ENCODE results near the gene MSI2. TPM values are rescaled to one million over a fixed set of nuclear protein-coding genes. Genes with fewer than 3 reads are reported as not detected.

The MSI2 gene
- polyA plus RNA-seq, 12 donors, result 24.1 to 40.3 (median 34.1) TPM; not detected in 1

GRCh38 chr17:57454729-57455062 lies 198.4 kb downstream of the MSI2 start:
- no peak for DNase-seq

- no peak for DNase-seq
These were observed 199.0 kb downstream of the MSI2 start for GRCh38 chr17:57455063-57455914.

DNA sequence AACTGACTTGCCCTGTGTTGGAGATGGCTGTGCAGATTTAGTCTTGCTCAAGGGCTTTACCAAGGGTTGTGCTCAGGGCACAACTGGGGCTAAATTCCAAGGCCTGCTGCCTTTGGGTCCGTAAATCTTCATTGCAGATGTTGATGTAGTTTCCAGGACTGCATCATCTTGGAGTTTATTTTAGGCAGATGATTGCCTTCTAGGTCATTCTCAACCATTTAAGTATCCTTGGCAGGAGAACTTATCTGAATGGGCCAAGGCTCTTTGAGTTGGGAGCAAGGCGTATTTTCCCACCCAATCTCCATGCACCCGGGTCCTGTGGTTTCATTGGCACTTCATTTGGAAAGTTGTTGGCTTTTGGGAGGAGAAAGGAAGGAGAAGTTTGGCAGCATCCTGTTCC lies 200.3 kb downstream of the MSI2 start:
- no peak for DNase-seq

DNA sequence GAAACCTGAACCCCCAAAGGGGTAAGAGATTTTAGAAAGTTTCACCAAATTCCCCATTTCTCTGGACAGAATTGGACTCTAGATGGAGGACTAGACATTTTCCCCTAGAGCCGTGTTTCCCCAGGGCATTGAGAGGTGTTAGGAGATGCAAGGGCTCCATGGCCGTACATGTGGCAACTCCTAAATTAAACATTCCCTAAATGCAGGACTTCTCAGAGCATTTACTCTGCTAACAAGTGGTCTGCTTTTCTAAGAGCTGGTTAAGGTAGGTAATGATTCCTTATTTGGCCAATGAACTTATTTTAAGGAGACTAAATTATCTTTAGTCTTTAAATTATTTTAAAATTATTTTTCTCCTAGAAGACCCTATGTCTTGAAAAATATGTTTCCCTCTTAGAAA lies 200.9 kb downstream of the MSI2 start:
- DNase-seq, result no peak

- DNase-seq, result no peak
These were observed 202.5 kb downstream of the MSI2 start for GRCh38 chr17:57458718-57459285.

DNA sequence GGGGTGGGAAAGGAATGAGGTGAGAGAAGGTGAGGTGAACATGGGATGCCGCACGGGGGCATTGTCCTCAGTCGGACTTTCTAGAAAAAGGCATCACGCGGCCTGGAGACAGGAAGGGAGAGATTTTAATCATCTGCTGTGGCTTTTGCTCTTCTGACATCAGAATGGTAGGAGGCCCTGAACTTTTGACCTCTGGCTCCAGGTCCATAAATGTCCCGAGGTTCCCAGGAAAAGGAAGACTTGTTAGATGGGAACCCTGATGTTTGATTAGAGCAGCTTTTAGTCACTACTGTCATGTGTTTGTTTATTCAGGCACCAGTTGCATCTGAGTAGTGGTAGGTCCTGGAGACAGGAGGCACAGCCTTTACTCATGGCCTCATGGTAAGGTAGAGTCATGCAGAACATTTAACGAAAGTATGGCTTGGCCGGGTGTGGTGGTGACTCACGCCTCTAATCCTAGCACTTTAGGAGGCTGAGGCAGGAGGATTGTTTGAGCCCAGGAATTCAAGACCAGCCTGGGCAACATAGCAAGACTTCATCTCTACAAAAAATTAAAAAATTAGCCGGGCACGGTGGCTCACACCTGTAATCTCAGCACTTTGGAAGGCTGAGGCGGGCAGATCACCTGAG lies 203.1 kb downstream of the MSI2 start:
- DNase-seq, result no peak

GRCh38 chr17:57461082-57461481 lies 204.8 kb downstream of the MSI2 start:
- DNase-seq, result no peak

DNA sequence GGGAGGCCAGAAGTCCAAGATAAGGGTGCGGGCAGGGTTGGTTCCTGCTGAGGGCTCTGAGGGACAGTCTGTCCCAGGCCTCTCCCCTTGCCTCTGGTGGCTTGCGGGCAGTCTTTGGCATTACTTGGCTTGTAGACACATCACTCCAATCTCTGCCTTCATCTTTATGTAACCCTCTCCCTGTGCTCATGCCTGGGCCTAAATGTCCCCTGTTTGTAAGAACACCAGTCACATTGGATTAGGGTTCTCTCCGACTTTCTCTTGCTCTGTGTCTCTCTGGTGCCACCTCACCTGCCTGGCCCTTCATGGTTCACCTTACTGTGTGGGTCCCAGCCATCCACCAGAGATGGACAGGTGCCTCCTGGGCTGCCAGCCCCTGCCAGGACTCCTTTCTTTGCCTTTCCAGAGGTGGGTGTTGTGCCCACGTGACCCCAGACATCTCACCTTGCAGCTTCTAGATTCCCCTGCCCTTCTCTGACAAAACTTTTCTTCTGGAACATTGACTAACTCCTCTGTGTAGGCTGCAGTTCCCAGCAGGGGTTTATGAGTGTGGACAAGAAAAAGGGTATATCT lies 205.8 kb downstream of the MSI2 start:
- no peak for DNase-seq

DNA sequence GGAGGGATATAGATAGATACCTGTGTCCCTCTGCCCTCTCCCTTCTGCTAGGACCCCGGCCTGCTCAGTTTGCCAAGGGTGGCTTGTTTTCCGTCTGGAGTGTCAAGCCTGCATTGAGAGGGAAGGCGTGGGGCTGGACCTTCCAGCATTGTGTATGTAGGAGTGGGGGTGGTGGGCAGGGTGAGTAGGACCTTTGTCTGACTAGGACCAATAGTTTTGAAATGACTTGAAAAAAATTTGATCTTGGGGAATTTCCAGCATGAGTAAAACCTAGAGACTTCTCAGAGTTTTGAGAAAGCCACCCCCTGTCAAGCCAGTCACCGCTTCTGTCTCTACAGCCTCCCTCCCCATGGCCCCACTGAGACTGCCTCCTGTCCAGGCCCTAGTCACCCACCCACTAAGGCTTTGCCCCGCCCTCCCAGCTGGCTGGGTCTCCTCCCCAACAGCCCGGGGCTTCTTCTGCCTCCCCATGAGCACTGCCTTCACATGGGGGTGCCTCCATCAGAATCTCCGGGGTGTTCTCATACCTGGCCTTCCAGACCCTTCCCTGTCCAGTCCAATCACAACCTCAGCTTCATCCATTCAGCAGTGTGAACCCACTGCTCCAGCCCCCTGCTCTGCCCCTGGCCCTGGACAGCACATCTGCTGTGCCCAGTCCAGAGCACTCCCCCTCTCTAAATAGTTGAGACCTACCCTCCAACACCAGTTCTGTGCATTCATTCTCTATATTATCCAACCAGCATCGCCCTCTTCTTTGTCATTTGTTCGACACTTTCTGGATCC lies 207.0 kb downstream of the MSI2 start:
- DNase-seq, result no peak

DNA sequence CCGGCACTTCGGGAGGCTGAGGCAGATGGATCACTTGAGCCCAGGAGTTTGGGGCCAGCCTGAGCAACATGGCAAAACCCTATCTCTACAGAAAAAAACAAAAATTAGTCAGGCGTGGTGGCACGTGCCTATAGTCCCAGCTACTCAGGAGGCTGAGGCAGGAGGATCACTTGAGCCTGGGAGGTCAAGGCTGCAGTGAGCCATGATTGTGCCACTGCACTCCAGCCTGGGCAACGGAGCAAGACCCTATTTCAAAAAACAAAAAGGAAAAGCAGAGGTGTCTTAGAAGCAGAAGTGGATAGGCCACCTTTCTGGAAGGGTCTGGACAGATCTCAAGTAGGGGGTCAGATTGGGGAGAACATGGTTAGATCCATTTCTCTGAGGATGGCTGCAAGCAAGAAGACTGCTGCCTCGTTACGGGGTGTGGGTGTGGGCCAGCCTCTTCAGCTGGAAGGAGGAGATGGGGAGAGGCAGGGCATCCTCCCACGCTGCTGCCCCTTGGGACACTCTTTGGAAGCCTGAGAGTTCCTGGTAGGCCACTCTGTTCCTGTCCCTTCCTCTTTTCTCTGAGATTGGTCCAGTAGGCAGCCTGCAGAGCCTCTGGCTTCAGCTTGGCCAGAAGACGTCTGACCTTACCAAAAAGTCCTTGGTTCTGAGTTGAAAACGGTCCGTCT lies 208.0 kb downstream of the MSI2 start:
- no peak for DNase-seq

DNA sequence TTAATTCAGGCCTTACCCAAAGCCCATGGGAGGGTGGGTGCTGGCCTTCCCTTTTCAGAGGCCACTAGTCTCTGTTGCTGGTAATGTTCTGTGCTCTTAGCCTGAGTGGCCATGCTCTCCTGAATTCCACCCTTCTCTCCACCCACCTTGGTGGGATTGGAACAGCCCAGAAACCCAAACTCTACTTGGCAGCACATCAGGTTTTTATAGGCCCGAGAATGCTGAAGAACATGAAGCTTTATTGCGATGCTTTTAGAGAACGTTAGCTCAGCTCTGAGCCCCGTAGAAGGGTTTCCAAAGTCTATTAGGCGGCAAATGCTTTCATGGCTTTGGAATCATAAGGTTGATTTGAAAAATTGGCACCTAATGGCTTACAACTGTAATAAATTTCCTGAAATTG lies 209.3 kb downstream of the MSI2 start:
- DNase-seq, result no peak

DNA sequence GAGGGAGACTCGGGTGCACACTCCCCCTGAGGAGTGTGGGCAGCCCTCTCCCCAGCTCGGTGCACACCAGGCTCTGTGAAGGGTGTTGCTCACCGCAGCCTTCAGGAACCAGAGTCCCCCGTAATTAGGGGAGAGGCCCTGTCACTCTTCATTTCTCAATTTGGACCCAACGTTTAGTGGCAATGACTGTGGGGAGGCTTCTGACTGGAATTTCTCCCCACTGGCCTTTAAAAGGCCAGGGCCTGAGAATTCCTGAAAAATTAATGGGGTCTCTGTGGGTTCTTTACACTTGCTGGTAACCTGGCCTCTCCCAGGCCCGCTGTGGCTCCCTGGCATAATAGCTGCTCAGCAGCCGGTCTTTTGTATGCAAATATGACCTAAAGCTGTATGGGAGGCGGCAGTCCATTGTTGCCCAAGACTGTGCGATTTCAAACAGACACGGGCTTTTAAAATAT lies 209.7 kb downstream of the MSI2 start:
- DNase-seq, result no peak

- DNase-seq, result no peak
These were observed 210.2 kb downstream of the MSI2 start for GRCh38 chr17:57466521-57466920.

GRCh38 chr17:57467226-57467625 lies 210.9 kb downstream of the MSI2 start:
- no peak for DNase-seq

DNA sequence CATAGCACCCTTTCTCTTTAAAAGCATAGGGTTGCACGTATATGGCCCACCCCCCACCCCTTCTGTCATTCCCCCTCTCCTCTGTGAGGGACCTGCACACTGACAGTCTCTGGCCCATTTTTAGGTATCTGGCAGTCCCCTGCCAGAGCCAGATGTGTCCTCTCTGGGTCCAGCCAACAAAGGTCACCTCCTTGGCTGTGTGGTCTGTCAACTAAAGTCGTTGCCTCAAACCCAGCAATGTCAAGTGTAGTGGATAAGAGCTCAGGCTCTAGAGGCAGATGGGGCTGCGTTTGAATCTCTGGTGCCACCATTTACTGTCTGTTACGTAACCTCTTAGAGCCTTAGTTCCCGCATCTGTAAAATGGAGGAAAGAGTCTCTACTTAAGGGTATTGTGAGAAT lies 211.5 kb downstream of the MSI2 start:
- DNase-seq, result no peak

GRCh38 chr17:57468932-57469775 lies 212.8 kb downstream of the MSI2 start:
- no peak for DNase-seq

DNA sequence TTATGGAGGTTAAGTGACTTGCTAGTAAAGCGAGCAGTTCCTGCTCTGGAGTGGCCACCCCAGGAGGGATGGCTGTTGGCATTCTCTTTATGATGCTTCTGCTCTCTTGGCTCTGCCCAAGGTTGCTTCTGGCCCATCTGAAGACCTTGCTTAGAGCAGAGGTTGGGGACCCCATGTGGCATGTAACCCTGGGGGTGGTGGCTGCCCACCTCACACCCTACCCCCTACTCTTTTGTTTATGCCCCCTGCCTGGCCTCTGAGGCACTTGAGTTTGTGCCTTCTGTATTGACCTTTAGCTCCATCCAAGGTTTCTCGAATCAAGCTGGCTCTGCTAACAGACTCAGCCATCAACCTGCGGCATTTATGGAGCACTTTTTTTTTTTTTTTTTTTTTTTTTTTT lies 214.6 kb downstream of the MSI2 start:
- no peak for DNase-seq

DNA sequence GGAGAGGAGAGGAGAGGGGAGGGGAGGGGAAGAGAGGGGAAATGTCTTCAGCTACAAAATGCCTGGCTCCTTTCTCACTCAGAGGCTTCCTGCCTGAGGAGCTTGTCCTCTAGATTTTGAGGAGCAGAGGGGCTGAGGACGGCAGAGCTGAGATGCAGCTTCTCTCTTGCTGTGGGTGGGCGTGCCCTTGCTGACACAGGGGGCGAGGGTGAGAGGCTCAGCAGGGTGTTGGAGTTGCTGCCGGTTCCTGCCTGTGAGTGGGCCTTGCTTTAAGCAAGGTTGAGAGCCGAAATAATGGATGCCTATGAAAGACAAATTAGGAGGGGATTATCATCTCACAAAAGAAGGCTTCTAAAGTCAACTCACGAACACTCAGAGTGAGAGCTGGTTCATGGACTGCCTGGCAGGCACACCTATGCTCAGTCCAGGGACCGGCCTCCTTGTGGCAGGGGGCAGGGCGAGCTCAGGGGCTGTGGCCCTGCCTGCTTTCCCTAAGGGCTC lies 215.6 kb downstream of the MSI2 start:
- no peak for DNase-seq

DNA sequence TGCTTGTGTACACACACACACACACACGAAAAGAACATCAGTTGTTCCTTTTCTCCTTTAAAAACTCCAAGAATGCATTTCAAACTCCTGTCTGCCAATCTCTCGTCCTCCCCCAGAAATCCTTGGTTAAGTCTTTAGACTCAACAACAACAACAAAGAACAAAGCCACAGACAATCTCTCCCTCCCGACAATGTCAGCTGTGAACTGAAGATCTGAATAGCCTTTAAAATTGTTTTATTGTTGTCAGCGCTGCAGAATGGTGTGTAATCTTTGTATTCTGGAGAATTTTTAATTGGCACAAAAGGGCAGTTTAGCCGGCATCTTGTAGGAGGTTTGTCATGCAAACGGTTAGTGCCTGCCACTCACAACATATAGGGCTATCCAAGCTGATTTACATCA lies 219.5 kb downstream of the MSI2 start:
- no peak for DNase-seq

All from muscle of arm (tissue), 12 donors.